HG03045 (cell line): ENCODE measurements around the gene CADM1.

ENCODE experiments used
- ATAC-seq: cut with Tn5 transposase; IDR thresholded peaks from one replicate; pipeline ENCODE4 v1.9.1; 2021; ENCODE audit warnings: mild to moderate bottlenecking, moderate library complexity; ENCODE audit not compliant: unreplicated experiment

The CADM1 gene

GRCh38 chr11:115162919-115163318 is 341.3 kb downstream of the CADM1 start:
- ATAC-seq = no peak

GRCh38 chr11:115161876-115162275 is 342.3 kb downstream of the CADM1 start:
- no peak for ATAC-seq

- no peak for ATAC-seq
These were observed 345.0 kb downstream of the CADM1 start for GRCh38 chr11:115159207-115159606.

GRCh38 chr11:115158053-115158452 is 346.2 kb downstream of the CADM1 start:
- no peak for ATAC-seq

GRCh38 chr11:115157247-115157646 is 347.0 kb downstream of the CADM1 start:
- no peak for ATAC-seq

- no peak for ATAC-seq
These were observed 348.2 kb downstream of the CADM1 start for GRCh38 chr11:115155978-115156377.

GRCh38 chr11:115155320-115155719 is 348.9 kb downstream of the CADM1 start:
- ATAC-seq = no peak

- ATAC-seq = no peak
These were observed 349.9 kb downstream of the CADM1 start for GRCh38 chr11:115154355-115154736.

GRCh38 chr11:115153731-115154354 is 350.4 kb downstream of the CADM1 start:
- no peak for ATAC-seq

GRCh38 chr11:115153135-115153534 is 351.1 kb downstream of the CADM1 start:
- no peak for ATAC-seq

- no peak for ATAC-seq
These were observed 353.2 kb downstream of the CADM1 start for GRCh38 chr11:115151010-115151409.

- ATAC-seq = no peak
These were observed 355.5 kb downstream of the CADM1 start for GRCh38 chr11:115148691-115149090.

- no peak for ATAC-seq
These were observed 356.1 kb downstream of the CADM1 start for GRCh38 chr11:115148101-115148500.

GRCh38 chr11:115147243-115147807 is 356.9 kb downstream of the CADM1 start:
- no peak for ATAC-seq

GRCh38 chr11:115146425-115146824 is 357.8 kb downstream of the CADM1 start:
- ATAC-seq = no peak

GRCh38 chr11:115145324-115145723 is 358.9 kb downstream of the CADM1 start:
- no peak for ATAC-seq

GRCh38 chr11:115144914-115145313 is 359.3 kb downstream of the CADM1 start:
- no peak for ATAC-seq

- ATAC-seq = no peak
These were observed 360.2 kb downstream of the CADM1 start for GRCh38 chr11:115144014-115144413.

GRCh38 chr11:115141231-115142114 is 362.7 kb downstream of the CADM1 start:
- no peak for ATAC-seq

- no peak for ATAC-seq
These were observed 368.3 kb downstream of the CADM1 start for GRCh38 chr11:115135936-115136335.

GRCh38 chr11:115134926-115135325 is 369.3 kb downstream of the CADM1 start:
- ATAC-seq = no peak
